Osteocyte (in vitro differentiated cells): Measurements from ENCODE around the gene RABGAP1L. TPM values are rescaled to one million over a fixed set of nuclear protein-coding genes. Genes with fewer than 3 reads are reported as not detected.
"Not testable (repeated sequence)": the region's sequence is repeated elsewhere in the genome, so short reads cannot be mapped to it uniquely, and the experiment has no call there.

ENCODE experiments used
- DNase-seq: peaks from one replicate; pipeline ENCODE4 v3.0.0; 2021; ENCODE audit warnings: mixed read lengths; ENCODE audit not compliant: unreplicated experiment; ENCODE audit errors: extremely low spot score
- H3K27ac Mint-ChIP-seq: one replicate; pipeline ENCODE4 v1.8.0; 2021; ENCODE audit warnings: mild to moderate bottlenecking, mixed read lengths; ENCODE audit not compliant: unreplicated experiment
- H3K27me3 Mint-ChIP-seq: one replicate; pipeline ENCODE4 v1.8.0; 2021; ENCODE audit warnings: mixed read lengths; ENCODE audit not compliant: unreplicated experiment
- H3K36me3 Mint-ChIP-seq: one replicate; pipeline ENCODE4 v1.8.0; 2021; ENCODE audit warnings: mixed read lengths; ENCODE audit not compliant: unreplicated experiment
- H3K4me1 Mint-ChIP-seq: one replicate; pipeline ENCODE4 v1.8.0; 2021; ENCODE audit warnings: mixed read lengths; ENCODE audit not compliant: unreplicated experiment
- H3K4me3 Mint-ChIP-seq: one replicate; pipeline ENCODE4 v1.8.0; 2021; ENCODE audit warnings: mild to moderate bottlenecking, moderate library complexity, mixed read lengths; ENCODE audit not compliant: unreplicated experiment
- H3K9me3 Mint-ChIP-seq: one replicate; pipeline ENCODE4 v1.8.0; 2021; ENCODE audit warnings: mixed read lengths; ENCODE audit not compliant: unreplicated experiment
- CTCF ChIP-seq: fragments of 200-600 bp; sonication (generic); IDR thresholded peaks from 2 replicates; pipeline ENCODE4 v1.5.0; 2021; ENCODE audit warnings: antibody characterized with exemption, mild to moderate bottlenecking, moderate library complexity
- total RNA-seq: library from RNA; stranded (reverse); gene quantifications from 2 replicates; pipeline ENCODE4 v1.2.1, GENCODE V29; 2021

The RABGAP1L gene
- total RNA-seq, 1 donor from 2014 or later: 29.3 TPM

- TF ChIP-seq CTCF: no peak
- H3K9me3 Mint-ChIP-seq: no peaks in the 10 kb centered on the region
- H3K4me3 Mint-ChIP-seq: no peak overlapping the region
- H3K27me3 Mint-ChIP-seq: no peaks in the 10 kb centered on the region
- H3K4me1 Mint-ChIP-seq: no peaks in the 10 kb centered on the region
- DNase-seq: no peak
- no peaks in the 10 kb centered on the region for H3K36me3 Mint-ChIP-seq
- H3K27ac Mint-ChIP-seq: no peak overlapping the region
These were observed 445.9 kb downstream of the RABGAP1L start for GRCh38 chr1:174605198-174605597.

DNA sequence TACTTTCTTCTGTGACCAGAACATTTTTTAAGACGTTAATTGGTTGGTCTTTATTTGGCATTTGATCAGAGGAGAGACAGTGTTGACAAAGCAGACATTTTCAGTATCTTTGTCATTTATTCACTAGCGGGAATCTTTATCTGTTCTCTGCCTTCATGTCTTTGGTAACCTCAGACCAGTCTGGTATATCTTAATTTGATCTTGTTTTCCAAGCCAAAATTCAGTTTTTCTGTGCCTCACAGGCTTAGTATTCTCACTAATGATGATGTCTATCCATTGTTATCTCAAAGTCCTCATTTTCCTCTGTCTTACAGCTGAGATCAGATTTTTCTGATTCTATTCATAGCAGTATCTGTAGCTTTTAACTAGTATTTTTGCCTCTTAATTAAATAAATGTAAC is 447.2 kb downstream of the RABGAP1L start:
- no peak for DNase-seq
- Mint-ChIP-seq H3K27ac (no peak overlapping the region), H3K9me3 (no peaks in the 10 kb centered on the region), H3K27me3 (no peaks in the 10 kb centered on the region), H3K36me3 (no peaks in the 10 kb centered on the region), H3K4me1 (no peaks in the 10 kb centered on the region), H3K4me3 (no peak overlapping the region)
- no peak for TF ChIP-seq CTCF

- H3K9me3 Mint-ChIP-seq: peaks cover 27% of the 10 kb centered on the region
- H3K27ac Mint-ChIP-seq, H3K36me3 Mint-ChIP-seq, DNase-seq, H3K27me3 Mint-ChIP-seq, H3K4me3 Mint-ChIP-seq, H3K4me1 Mint-ChIP-seq: not testable (repeated sequence)
These were observed 458.6 kb downstream of the RABGAP1L start for GRCh38 chr1:174617905-174618304.

DNA sequence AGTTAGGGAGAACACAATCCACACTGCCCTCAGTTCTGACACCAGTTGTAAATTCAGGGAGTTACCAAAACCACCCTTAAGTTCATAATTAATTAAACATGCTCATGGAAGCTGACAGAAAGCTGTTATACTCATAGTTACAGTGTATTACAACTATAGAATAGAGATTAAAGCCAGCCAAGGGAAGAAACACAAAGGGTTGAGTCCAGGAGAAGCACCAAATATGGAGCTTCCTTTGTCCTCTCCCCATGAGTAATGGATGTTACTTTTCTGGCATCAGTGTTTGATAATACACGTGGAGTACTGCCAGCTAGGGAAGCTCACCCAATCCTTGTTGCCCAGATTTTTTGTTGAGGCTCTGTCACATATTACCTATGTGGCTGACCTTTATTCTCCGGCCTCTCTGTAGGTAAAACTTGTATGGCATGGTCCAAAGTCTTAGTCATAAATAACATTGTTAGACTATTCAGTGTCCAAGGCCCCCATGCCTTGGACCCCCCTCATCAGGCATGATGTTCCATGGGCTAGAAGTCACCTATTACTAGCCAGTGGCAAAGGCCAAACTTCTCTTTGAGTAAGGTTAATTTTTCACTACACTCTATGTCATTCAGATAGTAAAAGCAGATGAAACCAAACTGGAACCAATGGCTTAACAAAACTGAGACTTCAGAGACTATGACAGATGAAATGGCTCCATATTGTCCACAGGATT is 464.2 kb downstream of the RABGAP1L start:
- Mint-ChIP-seq H3K27me3 (no peaks in the 10 kb centered on the region), H3K9me3 (peaks cover 16% of the 10 kb centered on the region), H3K27ac (no peak overlapping the region), H3K4me3 (no peak overlapping the region), H3K4me1 (peaks cover 2% of the 10 kb centered on the region), H3K36me3 (peaks cover 2% of the 10 kb centered on the region)
- no peak for TF ChIP-seq CTCF
- DNase-seq: no peak

GRCh38 chr1:174626031-174627025 is 467.0 kb downstream of the RABGAP1L start:
- Mint-ChIP-seq H3K27me3 (no peaks in the 10 kb centered on the region), H3K27ac (no peak overlapping the region), H3K36me3 (no peaks in the 10 kb centered on the region), H3K9me3 (no peaks in the 10 kb centered on the region), H3K4me3 (no peak overlapping the region), H3K4me1 (peaks cover 2% of the 10 kb centered on the region)
- no peak for TF ChIP-seq CTCF
- no peak for DNase-seq
